Gastroesophageal sphincter (tissue), 4 donors: ENCODE measurements around the gene HBA1. TPM values are rescaled to one million over a fixed set of nuclear protein-coding genes. Genes with fewer than 3 reads are reported as not detected.
"Not testable (repeated sequence)": the region's sequence is repeated elsewhere in the genome, so short reads cannot be mapped to it uniquely, and the experiment has no call there.

Source experiments
- ATAC-seq: fragments of 150-250 bp; one replicate; pipeline ENCODE4 v1.9.1; 2016; ENCODE audit warnings: mild to moderate bottlenecking, moderate library complexity
- H3K27ac ChIP-seq, 4 donors: fragments of 200-600 bp; sonication (generic) in 3 of 4; 1 replicate in 3 of 4; 2 replicates in 1 of 4; pipeline ENCODE4 v1.5.1; 2016 to 2019
- H3K27me3 ChIP-seq: fragments of 200-600 bp; sonication (generic); one replicate; pipeline ENCODE4 v1.5.1; 2019
- H3K36me3 ChIP-seq, 2 donors: fragments of 200-600 bp; sonication (generic); one replicate each; pipeline ENCODE4 v1.5.1; 2019; ENCODE audit warnings: control low read depth in 1 of 2
- H3K4me1 ChIP-seq, 3 donors: fragments of 200-600 bp; sonication (generic); 1 replicate in 2 of 3; 2 replicates in 1 of 3; pipeline ENCODE4 v1.5.1; 2016 to 2019; ENCODE audit warnings: control low read depth in 2 of 3
- H3K4me3 ChIP-seq, 2 donors: fragments of 200-600 bp; sonication (generic); one replicate each; pipeline ENCODE4 v1.5.1; 2019; ENCODE audit warnings: mild to moderate bottlenecking in 1 of 2, moderate library complexity in 1 of 2
- H3K9me3 ChIP-seq, 3 donors: fragments of 200-600 bp; sonication (generic); one replicate each; pipeline ENCODE4 v1.5.1; 2017 to 2019; ENCODE audit warnings: control low read depth in 2 of 3
- EP300 ChIP-seq: sonication (generic); formaldehyde crosslinking; IDR thresholded peaks from one replicate; pipeline ENCODE4 v1.6.1; 2017; ENCODE audit warnings: antibody characterized with exemption, mild to moderate bottlenecking
- POLR2A ChIP-seq, 2 donors: fragments of 450-650 bp; IDR thresholded peaks; one replicate each; pipeline ENCODE4 v1.6.1; 2017; ENCODE audit warnings: antibody characterized with exemption in 2 of 2, mild to moderate bottlenecking in 2 of 2, moderate library complexity in 1 of 2
- POLR2AphosphoS5 ChIP-seq: sonication (generic); formaldehyde crosslinking; IDR thresholded peaks from one replicate; pipeline ENCODE4 v1.6.1; 2017; ENCODE audit warnings: antibody characterized with exemption
- WGBS, 2 donors: methylation state at CpG; one replicate each; pipeline ENCODE4 v1.1.5; 2018; ENCODE audit warnings: low coverage in 1 of 2; 5-methylcytosine and 5-hydroxymethylcytosine counted together
- total RNA-seq, 4 donors: library from RNA; depleted of rRNA; stranded (reverse); fragments of >200 nt; gene quantifications; one replicate each; pipeline ENCODE4 v1.1.0, GENCODE V29; 2016
- TF ChIP-seq, protein P1 (sequence below), 4 experiments: fragments of 200-600 bp in 2 of 4; fragments of 450-650 bp in 2 of 4; sonication (generic) in 1 of 4; IDR thresholded peaks; one replicate each; pipeline ENCODE4 v1.5.1; 2017 to 2019; ENCODE audit warnings: antibody characterized with exemption in 4 of 4, mild to moderate bottlenecking in 2 of 4, moderate library complexity in 2 of 4

The HBA1 gene
- total RNA-seq, 4 donors from 2014 or later: 15.5 to 96.7 (median 53.1) TPM; not detected in 1

DNA sequence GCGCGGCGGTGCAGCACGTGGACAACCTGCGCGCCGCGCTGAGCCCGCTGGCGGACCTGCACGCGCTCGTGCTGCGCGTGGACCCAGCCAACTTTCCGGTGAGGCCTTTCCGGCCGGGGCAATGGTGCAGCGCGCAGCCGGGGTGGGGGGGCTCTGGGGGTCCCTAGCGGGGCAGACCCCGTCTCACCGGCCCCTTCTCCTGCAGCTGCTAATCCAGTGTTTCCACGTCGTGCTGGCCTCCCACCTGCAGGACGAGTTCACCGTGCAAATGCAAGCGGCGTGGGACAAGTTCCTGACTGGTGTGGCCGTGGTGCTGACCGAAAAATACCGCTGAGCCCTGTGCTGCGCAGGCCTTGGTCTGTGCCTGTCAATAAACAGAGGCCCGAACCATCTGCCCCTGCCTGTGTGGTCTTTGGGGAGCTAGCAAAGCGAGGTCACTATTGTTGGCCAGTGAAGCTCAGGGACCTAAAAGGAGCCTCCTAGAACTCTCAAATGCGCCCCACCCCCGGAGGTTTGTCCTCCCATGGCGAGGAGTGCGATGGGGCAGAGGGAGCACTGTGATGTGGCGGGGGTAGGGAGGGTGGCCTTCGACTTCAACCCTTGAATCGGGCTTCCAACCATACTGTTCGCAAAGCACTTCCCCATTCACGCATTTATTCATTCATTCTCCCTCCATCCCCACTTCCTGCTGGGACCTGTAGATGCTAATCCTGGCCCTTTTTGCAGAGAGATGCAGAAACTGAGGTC lies 9.9 kb upstream of the HBA1 start:
- no peaks in the 10 kb centered on the region for H3K9me3 ChIP-seq
- TF ChIP-seq, protein P1, sequence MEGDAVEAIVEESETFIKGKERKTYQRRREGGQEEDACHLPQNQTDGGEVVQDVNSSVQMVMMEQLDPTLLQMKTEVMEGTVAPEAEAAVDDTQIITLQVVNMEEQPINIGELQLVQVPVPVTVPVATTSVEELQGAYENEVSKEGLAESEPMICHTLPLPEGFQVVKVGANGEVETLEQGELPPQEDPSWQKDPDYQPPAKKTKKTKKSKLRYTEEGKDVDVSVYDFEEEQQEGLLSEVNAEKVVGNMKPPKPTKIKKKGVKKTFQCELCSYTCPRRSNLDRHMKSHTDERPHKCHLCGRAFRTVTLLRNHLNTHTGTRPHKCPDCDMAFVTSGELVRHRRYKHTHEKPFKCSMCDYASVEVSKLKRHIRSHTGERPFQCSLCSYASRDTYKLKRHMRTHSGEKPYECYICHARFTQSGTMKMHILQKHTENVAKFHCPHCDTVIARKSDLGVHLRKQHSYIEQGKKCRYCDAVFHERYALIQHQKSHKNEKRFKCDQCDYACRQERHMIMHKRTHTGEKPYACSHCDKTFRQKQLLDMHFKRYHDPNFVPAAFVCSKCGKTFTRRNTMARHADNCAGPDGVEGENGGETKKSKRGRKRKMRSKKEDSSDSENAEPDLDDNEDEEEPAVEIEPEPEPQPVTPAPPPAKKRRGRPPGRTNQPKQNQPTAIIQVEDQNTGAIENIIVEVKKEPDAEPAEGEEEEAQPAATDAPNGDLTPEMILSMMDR (IDR thresholded peaks at IDR 0.05): no peak
- TF ChIP-seq EP300 (no peak), POLR2AphosphoS5 (no peak), POLR2A (IDR thresholded peaks at IDR 0.05) (no peak)
- H3K4me3 ChIP-seq: peak overlapping the region in 1 of 2 donors; percentile 10
- WGBS, 2 donors: 2 to 10% methylated on average over 3 to 8 of the region's 45 CpGs
- H3K36me3 ChIP-seq: no peaks in the 10 kb centered on the region
- H3K27me3 ChIP-seq: peaks cover 80% of the 10 kb centered on the region
- no peak overlapping the region for H3K27ac ChIP-seq
- no peak for ATAC-seq
- H3K4me1 ChIP-seq: peaks cover 0 to 21% (median 16%) of the 10 kb centered on the region in 3 donors

DNA sequence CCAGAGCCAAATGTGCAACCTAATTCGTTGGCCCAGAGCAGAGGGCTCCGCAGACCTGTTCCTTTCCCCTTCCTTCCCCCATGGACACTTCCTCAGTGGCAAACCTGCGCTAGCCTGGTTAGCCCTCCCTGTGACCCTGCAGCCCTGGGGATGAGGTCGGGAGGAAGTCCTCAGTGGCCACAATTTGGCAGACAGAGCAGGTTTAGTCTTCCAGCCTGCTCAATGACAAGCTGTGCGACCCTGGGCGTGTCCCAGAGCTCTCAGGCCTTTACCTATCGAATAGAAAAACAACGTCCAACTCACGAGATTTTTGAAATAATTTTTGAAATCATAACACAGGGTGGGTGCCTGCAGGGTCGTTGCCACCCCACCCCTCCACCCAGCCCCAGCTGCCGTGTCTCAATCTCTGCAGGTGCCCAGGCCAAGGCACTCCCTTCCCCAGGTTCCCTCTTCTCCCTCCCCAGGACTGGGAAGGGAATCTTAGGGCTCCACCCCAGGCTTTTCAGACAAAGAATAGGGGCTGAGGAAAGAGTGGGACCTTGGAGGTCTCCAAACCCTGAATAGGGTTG lies 9.3 kb upstream of the HBA1 start:
- no peak overlapping the region for H3K4me3 ChIP-seq
- H3K4me1 ChIP-seq: peaks cover 0 to 21% (median 16%) of the 10 kb centered on the region in 3 donors
- no peaks in the 10 kb centered on the region for H3K36me3 ChIP-seq
- ATAC-seq: no peak
- no peak overlapping the region for H3K27ac ChIP-seq
- TF ChIP-seq, protein P1 (IDR thresholded peaks at IDR 0.05): no peak
- TF ChIP-seq EP300 (no peak), POLR2A (IDR thresholded peaks at IDR 0.05) (no peak), POLR2AphosphoS5 (no peak)
- no peaks in the 10 kb centered on the region for H3K9me3 ChIP-seq
- H3K27me3 ChIP-seq: peaks cover 80% of the 10 kb centered on the region
- WGBS, 2 donors: 0% methylated on average over 3 to 4 of the region's 11 CpGs

DNA sequence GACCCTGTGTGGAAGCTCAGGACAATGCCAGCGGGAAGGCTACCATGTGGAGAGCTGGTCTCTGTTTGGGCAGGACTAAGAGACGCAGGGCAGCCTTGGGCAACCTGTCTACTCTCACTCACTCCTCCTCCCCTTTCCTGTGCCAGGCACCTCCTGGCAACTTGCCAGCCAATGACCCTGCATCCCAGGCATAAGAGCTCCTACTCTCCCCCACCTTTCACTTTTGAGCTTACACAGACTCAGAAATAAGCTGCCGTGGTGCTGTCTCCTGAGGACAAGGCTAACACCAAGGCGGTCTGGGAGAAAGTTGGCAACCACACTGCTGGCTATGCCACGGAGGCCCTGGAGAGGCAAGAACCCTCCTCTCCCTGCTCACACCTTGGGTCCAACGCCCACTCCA lies 8.1 kb upstream of the HBA1 start:
- Histone ChIP-seq H3K4me1 (peaks cover 0 to 23% (median 16%) of the 10 kb centered on the region in 3 donors), H3K36me3 (no peaks in the 10 kb centered on the region)

DNA sequence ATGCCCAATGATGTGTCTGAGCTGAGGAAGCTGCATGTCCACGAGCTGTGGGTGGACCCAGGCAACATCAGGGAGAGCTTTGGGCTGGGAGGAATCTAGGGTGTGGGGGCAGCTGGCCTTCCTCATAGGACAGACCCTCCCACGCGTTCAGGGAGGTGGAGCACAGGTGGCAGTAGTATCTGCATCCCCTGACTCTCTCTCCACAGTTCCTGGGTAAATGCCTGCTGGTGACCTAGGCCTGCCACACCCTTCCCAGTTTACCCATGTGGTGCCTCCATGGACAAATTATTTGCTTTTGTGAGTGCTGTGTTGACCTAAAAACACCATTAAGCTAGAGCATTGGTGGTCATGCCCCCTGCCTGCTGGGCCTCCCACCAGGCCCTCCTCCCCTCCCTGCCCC lies 7.5 kb upstream of the HBA1 start:
- no peak for ATAC-seq
- peaks cover 79% of the 10 kb centered on the region for H3K27me3 ChIP-seq
- no peaks in the 10 kb centered on the region for H3K9me3 ChIP-seq
- TF ChIP-seq POLR2A (IDR thresholded peaks at IDR 0.05) (no peak), POLR2AphosphoS5 (no peak), EP300 (no peak)
- TF ChIP-seq, protein P1 (IDR thresholded peaks at IDR 0.05): no peak
- H3K36me3 ChIP-seq: no peaks in the 10 kb centered on the region
- 0 to 67% methylated on average over 1 to 2 of the region's 3 CpGs for WGBS, 2 donors
- H3K4me1 ChIP-seq: peaks cover 0 to 24% (median 16%) of the 10 kb centered on the region in 3 donors
- H3K27ac ChIP-seq: no peak overlapping the region
- no peak overlapping the region for H3K4me3 ChIP-seq

More for the DNA sequence above, 8.1 kb upstream of the HBA1 start:
- Histone ChIP-seq H3K27ac (no peak overlapping the region), H3K27me3 (peaks cover 74% of the 10 kb centered on the region), H3K9me3 (no peaks in the 10 kb centered on the region), H3K4me3 (no peak overlapping the region)
- 30 to 57% methylated on average over 2 to 6 of the region's 6 CpGs for WGBS, 2 donors
- ATAC-seq: no peak
- TF ChIP-seq POLR2AphosphoS5 (no peak), EP300 (no peak), POLR2A (IDR thresholded peaks at IDR 0.05) (no peak)
- TF ChIP-seq, protein P1 (IDR thresholded peaks at IDR 0.05): no peak

DNA sequence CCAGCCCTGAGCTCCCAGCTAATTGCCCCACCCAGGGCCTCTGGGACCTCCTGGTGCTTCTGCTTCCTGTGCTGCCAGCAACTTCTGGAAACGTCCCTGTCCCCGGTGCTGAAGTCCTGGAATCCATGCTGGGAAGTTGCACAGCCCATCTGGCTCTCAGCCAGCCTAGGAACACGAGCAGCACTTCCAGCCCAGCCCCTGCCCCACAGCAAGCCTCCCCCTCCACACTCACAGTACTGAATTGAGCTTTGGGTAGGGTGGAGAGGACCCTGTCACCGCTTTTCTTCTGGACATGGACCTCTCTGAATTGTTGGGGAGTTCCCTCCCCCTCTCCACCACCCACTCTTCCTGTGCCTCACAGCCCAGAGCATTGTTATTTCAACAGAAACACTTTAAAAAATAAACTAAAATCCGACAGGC lies 6.4 kb upstream of the HBA1 start:
- not testable (repeated sequence) for H3K36me3 ChIP-seq, H3K4me3 ChIP-seq, H3K27ac ChIP-seq, H3K9me3 ChIP-seq
- 0 to 6% methylated on average over 2 to 3 of the region's 5 CpGs for WGBS, 2 donors
- ATAC-seq: peak; percentile 64
- peaks cover 0 to 21% (median 14%) of the 10 kb centered on the region in 3 donors for H3K4me1 ChIP-seq
- peaks cover 86% of the 10 kb centered on the region for H3K27me3 ChIP-seq
